M059J (cell line): ENCODE measurements around the gene HBS1L. TPM values are rescaled to one million over a fixed set of nuclear protein-coding genes. Genes with fewer than 3 reads are reported as not detected.

Source experiments
- DNase-seq: peaks from one replicate; pipeline ENCODE4 v3.0.0-alpha.2; 2012; ENCODE audit warnings: low read depth
- total RNA-seq: library from RNA; depleted of rRNA; stranded (reverse); fragments of >200 nt; shearing (Covaris generic); gene quantifications from 2 replicates; pipeline ENCODE4 v1.2.3, GENCODE V29; 2014; rRNA removed

Gene HBS1L
- total RNA-seq, 1 experiment from 2014 or later: 137 TPM

DNA sequence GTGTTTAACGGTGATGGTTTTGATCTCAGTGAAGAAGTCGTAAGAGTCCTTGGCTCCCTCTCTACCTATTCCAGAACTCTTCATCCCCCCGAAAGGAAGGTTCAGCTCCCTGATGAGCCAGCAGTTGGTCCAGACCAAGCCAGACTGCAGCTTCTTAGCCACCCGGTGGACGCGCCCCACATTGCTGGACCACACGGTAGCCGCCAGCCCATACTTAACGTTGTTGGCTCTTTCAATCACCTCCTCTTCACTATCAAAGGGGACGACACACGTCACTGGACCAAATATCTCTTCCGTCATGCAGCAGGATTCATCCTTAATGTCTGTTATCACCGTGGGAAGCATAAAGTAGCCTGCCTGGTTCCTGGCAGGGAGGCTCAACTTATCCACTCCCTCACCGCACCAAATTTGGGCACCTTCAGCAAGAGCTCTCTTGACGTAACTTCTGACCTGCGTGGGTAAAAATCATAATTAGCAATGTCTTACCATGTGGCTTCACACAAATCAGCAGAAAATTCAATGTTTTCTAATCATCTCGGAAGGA lies 136.1 kb downstream of the HBS1L start:
- no peak for DNase-seq

DNA sequence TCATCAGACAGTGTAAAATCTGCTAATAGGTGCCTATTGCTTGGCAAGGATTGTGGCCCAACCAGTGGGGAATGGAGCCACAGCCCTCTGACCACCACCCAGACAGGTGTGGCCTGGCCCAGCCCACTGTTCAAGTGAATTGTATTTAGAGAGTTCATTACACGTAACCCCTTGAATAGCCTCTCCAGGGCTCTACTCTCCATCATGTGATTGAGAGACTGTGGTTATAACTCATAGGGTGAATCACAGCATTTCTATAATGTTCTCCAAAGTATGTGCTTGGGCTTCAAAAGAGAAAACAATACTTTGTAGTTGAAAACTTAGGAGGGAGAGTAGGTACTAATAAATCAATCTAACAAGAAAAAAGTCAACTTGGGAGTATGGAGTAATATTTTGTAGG lies 143.1 kb downstream of the HBS1L start:
- DNase-seq: peak; percentile 88

DNA sequence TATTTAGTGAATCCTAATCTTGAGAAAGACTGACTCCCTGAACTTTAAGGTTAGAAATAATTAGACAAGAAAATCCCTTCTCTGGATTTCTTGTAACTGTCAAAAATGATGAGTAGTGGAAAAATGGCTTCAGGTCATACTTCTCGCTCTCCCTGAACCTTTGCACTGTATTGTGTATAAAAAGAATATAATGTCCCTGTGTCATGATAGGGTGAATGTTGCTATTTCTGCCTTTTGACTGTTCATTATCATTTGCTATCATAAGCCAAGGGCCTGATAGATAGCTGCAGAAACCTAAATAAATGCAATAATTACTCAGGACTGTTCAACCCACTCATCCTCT lies 144.1 kb downstream of the HBS1L start:
- DNase-seq: peak; percentile 31

Other genes starting within 250 kb of the HBS1L start
- gene ALDH8A1, start 104.7 kb downstream of the HBS1L start, total RNA-seq: not detected in 2 replicates
- 5.1 and 7.4 TPM in 2 replicates for gene MYB, start 126.5 kb upstream of the HBS1L start, total RNA-seq